ENCODE results near the gene TRIM74. TPM values are rescaled to one million over a fixed set of nuclear protein-coding genes. Genes with fewer than 3 reads are reported as not detected.

Gene TRIM74
- total RNA-seq, 1 experiment from 2014 or later, result 0.39 TPM

DNA sequence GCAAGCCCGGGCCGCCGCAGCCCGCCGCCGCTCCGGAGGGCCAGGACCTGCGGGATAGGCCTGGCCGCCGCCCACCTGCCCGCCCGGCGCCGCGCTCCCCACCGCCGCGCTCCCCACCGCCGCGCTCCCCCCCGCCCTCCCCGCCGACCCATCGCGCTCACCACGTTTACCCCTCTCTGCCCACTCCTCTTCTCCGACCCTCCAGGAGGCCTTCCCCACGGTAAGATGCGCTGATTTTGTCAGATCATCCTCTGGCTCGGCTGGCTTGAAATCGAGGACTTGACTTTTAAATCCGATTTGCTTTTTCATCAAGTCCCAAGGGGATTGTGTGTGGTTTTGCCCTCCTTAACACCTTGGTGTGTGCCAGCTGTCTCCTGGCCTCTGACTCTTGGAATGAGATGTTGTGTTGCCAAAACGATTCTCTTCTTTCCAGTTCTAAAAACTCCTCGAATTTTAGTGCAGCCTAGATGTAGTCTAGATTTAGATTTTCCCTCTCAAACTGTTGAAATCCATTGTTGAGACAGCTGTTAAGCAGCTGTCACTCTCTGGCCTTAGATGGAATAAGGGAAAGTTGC, 43.6 kb downstream of the TRIM74 start:
- peak overlapping the region; percentile 95 for H3K4me3 Mint-ChIP-seq (ENCODE audit: unreplicated experiment)
- H3K27ac Mint-ChIP-seq (ENCODE audit: unreplicated experiment), result peak overlapping the region; percentile 99
- no peaks in the 10 kb centered on the region for H3K27me3 Mint-ChIP-seq (ENCODE audit: insufficient read depth, unreplicated experiment)
- H3K9me3 Mint-ChIP-seq (ENCODE audit: unreplicated experiment), result no peaks in the 10 kb centered on the region
- TF ChIP-seq, protein P1, sequence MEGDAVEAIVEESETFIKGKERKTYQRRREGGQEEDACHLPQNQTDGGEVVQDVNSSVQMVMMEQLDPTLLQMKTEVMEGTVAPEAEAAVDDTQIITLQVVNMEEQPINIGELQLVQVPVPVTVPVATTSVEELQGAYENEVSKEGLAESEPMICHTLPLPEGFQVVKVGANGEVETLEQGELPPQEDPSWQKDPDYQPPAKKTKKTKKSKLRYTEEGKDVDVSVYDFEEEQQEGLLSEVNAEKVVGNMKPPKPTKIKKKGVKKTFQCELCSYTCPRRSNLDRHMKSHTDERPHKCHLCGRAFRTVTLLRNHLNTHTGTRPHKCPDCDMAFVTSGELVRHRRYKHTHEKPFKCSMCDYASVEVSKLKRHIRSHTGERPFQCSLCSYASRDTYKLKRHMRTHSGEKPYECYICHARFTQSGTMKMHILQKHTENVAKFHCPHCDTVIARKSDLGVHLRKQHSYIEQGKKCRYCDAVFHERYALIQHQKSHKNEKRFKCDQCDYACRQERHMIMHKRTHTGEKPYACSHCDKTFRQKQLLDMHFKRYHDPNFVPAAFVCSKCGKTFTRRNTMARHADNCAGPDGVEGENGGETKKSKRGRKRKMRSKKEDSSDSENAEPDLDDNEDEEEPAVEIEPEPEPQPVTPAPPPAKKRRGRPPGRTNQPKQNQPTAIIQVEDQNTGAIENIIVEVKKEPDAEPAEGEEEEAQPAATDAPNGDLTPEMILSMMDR (IDR thresholded peaks at IDR 0.05; ENCODE audit: insufficient read depth in 1 of 2, low read depth in 1 of 2, low read length in 1 of 2, severe bottlenecking in 1 of 2, unreplicated experiment in 1 of 2), result no peak
- Histone ChIP-seq H3K36me3 (ENCODE audit: control insufficient read depth, insufficient read depth, low read length) (peaks cover 3% of the 10 kb centered on the region; the same call in 1 of the 2 replicates), H3K9me3 (no peaks in the 10 kb centered on the region), H3K4me1 (no peaks in the 10 kb centered on the region), H3K27me3 (replicated peaks; ENCODE audit: control insufficient read depth, insufficient read depth, low read length) (no peaks in the 10 kb centered on the region), H3K4me3 (ENCODE audit: low read depth, low read length) (peak overlapping the region; percentile 56)
- ChIA-PET CTCF (no interaction called here), POLR2A (no interaction called here)
- DNase-seq, result no peak
- BruUV-seq (replicated peaks), result no TSS peak
- peaks cover 75% of the 10 kb centered on the region for H3K36me3 Mint-ChIP-seq (ENCODE audit: insufficient read depth, unreplicated experiment)
- intact Hi-C loops (cut with micrococcal nuclease; ENCODE audit: unreplicated experiment), result loop anchor here (2.0 kb wide), 1 partner anchor 47 kb away; no protein-coding TSS in a partner anchor
- peaks cover 7% of the 10 kb centered on the region for H3K4me1 Mint-ChIP-seq (ENCODE audit: low read depth, unreplicated experiment)

DNA sequence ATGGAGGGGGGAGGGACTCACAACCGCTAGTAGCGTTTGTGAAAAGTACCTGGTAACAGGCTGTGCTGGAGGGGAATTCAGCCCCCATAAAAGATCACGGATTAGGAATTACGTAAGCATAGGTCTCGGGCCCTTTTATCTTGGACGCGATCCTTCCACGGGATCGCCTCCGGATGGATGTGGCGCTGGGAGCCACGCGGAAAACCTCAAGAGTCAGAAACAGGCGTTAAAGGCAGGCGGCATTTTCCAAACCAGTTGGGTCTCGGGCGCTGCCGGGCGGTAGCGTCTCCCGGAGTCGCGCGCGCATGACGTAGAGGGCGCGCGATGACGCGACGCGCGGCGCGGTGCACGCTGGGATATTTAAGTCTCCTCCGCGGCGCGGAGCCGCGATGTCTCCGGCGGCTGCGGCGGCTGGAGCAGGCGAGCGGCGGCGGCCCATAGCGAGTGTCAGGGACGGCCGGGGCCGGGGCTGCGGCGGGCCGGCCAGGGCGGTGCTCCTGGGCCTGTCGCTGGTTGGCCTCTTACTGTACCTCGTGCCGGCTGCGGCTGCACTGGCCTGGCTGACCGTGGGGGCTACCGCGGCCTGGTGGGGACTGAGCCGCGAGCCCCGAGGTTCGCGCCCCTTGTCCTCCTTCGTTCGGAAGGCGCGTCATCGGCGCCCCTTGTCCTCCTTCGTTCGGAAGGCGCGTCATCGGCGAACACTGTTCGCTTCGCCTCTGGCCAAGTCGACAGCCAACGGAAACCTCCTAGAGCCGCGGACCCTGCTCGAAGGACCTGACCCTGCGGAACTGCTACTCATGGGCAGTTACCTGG, 44.3 kb downstream of the TRIM74 start, which contains the start of gene POM121:
TSS of gene POM121 (plus strand) at position 363 of the 813 bp plus-strand sequence. CDS start at position 390, 27 bp downstream.
- BruUV-seq (replicated peaks), result no TSS peak
- peak; percentile 86 to 89 for DNase-seq
- intact Hi-C loops (cut with micrococcal nuclease; ENCODE audit: unreplicated experiment), result loop anchor here (2.0 kb wide), 1 partner anchor 46 kb away; no protein-coding TSS in a partner anchor
- peaks cover 8% of the 10 kb centered on the region for H3K4me1 Mint-ChIP-seq (ENCODE audit: low read depth, unreplicated experiment)
- no peaks in the 10 kb centered on the region for H3K27me3 Mint-ChIP-seq (ENCODE audit: insufficient read depth, unreplicated experiment)
- H3K36me3 ChIP-seq (ENCODE audit: control insufficient read depth, insufficient read depth, low read length), result peaks cover 3% of the 10 kb centered on the region; the same call in 1 of the 2 replicates
- peaks cover 75% of the 10 kb centered on the region for H3K36me3 Mint-ChIP-seq (ENCODE audit: insufficient read depth, unreplicated experiment)
- H3K27ac Mint-ChIP-seq (ENCODE audit: unreplicated experiment), result peak within 1 kb of the TSS; percentile 99
- POLR2A ChIA-PET, result no interaction called here
- H3K27me3 ChIP-seq (replicated peaks; ENCODE audit: control insufficient read depth, insufficient read depth, low read length), result no peaks in the 10 kb centered on the region
- peak within 1 kb of the TSS; percentile 56 for H3K4me3 ChIP-seq (ENCODE audit: low read depth, low read length)
- H3K9me3 Mint-ChIP-seq (ENCODE audit: unreplicated experiment), result no peaks in the 10 kb centered on the region
- no peaks in the 10 kb centered on the region for H3K9me3 ChIP-seq
- CTCF ChIA-PET, result no interaction called here
- H3K4me1 ChIP-seq, result no peaks in the 10 kb centered on the region
- peak within 1 kb of the TSS; percentile 95 for H3K4me3 Mint-ChIP-seq (ENCODE audit: unreplicated experiment)
- TF ChIP-seq, protein P1 (IDR thresholded peaks at IDR 0.05; ENCODE audit: insufficient read depth in 1 of 2, low read depth in 1 of 2, low read length in 1 of 2, severe bottlenecking in 1 of 2, unreplicated experiment in 1 of 2), result no peak

DNA sequence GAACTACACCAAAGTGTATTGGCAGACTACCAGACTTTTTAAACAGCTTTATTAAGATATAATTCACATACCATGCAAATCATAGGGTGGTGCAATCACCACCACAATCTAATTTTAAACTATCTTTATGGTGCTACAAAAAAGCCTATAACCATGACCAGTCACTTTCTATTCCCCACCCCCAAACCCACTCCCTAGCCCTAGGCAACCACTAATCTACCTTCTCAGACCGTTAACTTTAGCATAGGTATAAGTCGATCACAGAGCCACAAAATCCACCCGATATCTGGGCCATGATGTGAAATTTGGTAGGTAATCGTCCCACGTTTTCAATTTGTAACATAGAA, 44.9 kb downstream of the TRIM74 start:
- Mint-ChIP-seq H3K4me1 (ENCODE audit: low read depth, unreplicated experiment) (peaks cover 14% of the 10 kb centered on the region), H3K27ac (ENCODE audit: unreplicated experiment) (peak overlapping the region; percentile 99), H3K36me3 (ENCODE audit: insufficient read depth, unreplicated experiment) (peaks cover 73% of the 10 kb centered on the region), H3K27me3 (ENCODE audit: insufficient read depth, unreplicated experiment) (no peaks in the 10 kb centered on the region), H3K4me3 (ENCODE audit: unreplicated experiment) (peak overlapping the region; percentile 95), H3K9me3 (ENCODE audit: unreplicated experiment) (no peaks in the 10 kb centered on the region)
- H3K4me1 ChIP-seq, result peaks cover 5% of the 10 kb centered on the region; the same call in 1 of the 2 replicates
- TF ChIP-seq, protein P1 (IDR thresholded peaks at IDR 0.05; ENCODE audit: insufficient read depth in 1 of 2, low read depth in 1 of 2, low read length in 1 of 2, severe bottlenecking in 1 of 2, unreplicated experiment in 1 of 2), result no peak
- H3K9me3 ChIP-seq, result no peaks in the 10 kb centered on the region
- no peak for DNase-seq
- intact Hi-C loops (cut with micrococcal nuclease; ENCODE audit: unreplicated experiment), result loop anchor here (2.0 kb wide), 1 partner anchor 46 kb away; no protein-coding TSS in a partner anchor
- TSS peak; percentile 97 for BruUV-seq (replicated peaks)
- ChIA-PET POLR2A (no interaction called here), CTCF (no interaction called here)
- peaks cover 3% of the 10 kb centered on the region; the same call in 1 of the 2 replicates for H3K36me3 ChIP-seq (ENCODE audit: control insufficient read depth, insufficient read depth, low read length)
- peak overlapping the region; percentile 56 for H3K4me3 ChIP-seq (ENCODE audit: low read depth, low read length)
- H3K27me3 ChIP-seq (replicated peaks; ENCODE audit: control insufficient read depth, insufficient read depth, low read length), result no peaks in the 10 kb centered on the region

Measured in Caco-2 (cell line).